ENCODE measurements around the gene SOX13.
"Not testable (repeated sequence)": the region's sequence is repeated elsewhere in the genome, so short reads cannot be mapped to it uniquely, and the experiment has no call there.

The SOX13 gene

GRCh38 chr1:204072931-204073836 is at the start of gene SOX13:
SOX13 (plus strand) TSS chr1:204073115; CDS start chr1:204112916, 39,801 bp downstream.
- peak; percentile 27 for DNase-seq

- no peak for DNase-seq
These were observed 46.8 kb upstream of the SOX13 start for GRCh38 chr1:204025917-204026707.

GRCh38 chr1:204027446-204027845 is 45.5 kb upstream of the SOX13 start:
- DNase-seq, result no peak

- no peak for DNase-seq
These were observed 43.9 kb upstream of the SOX13 start for GRCh38 chr1:204029016-204029415.

- no peak for DNase-seq
These were observed 41.7 kb upstream of the SOX13 start for GRCh38 chr1:204031098-204031710.

- DNase-seq, result no peak
These were observed 40.2 kb upstream of the SOX13 start for GRCh38 chr1:204032642-204033235.

GRCh38 chr1:204033306-204033705 is 39.6 kb upstream of the SOX13 start:
- no peak for DNase-seq

GRCh38 chr1:204036882-204037655 is 35.8 kb upstream of the SOX13 start:
- DNase-seq, result no peak

- DNase-seq, result no peak
These were observed 31.6 kb upstream of the SOX13 start for GRCh38 chr1:204041232-204041767.

- DNase-seq, result no peak
These were observed 31.0 kb upstream of the SOX13 start for GRCh38 chr1:204041803-204042505.

- DNase-seq, result no peak
These were observed 30.4 kb upstream of the SOX13 start for GRCh38 chr1:204042516-204042915.

- no peak for DNase-seq
These were observed 29.2 kb upstream of the SOX13 start for GRCh38 chr1:204043680-204044079.

GRCh38 chr1:204044448-204044847 is 28.5 kb upstream of the SOX13 start:
- no peak for DNase-seq

- no peak for DNase-seq
These were observed 27.5 kb upstream of the SOX13 start for GRCh38 chr1:204045430-204045829.

- DNase-seq, result no peak
These were observed 26.6 kb upstream of the SOX13 start for GRCh38 chr1:204046346-204046745.

- DNase-seq, result not testable (repeated sequence)
These were observed 24.1 kb upstream of the SOX13 start for GRCh38 chr1:204048796-204049195.

- DNase-seq, result no peak
These were observed 21.7 kb upstream of the SOX13 start for GRCh38 chr1:204051258-204051657.

- no peak for DNase-seq
These were observed 21.2 kb upstream of the SOX13 start for GRCh38 chr1:204051718-204052117.

GRCh38 chr1:204053893-204054292 is 19.0 kb upstream of the SOX13 start:
- no peak for DNase-seq

GRCh38 chr1:204059970-204060369 is 12.9 kb upstream of the SOX13 start:
- no peak for DNase-seq

- DNase-seq, result no peak
These were observed 10.8 kb upstream of the SOX13 start for GRCh38 chr1:204062106-204062505.
